ENCODE measurements around the gene VAV2.
A peak's percentile ranks its signal among the peaks of the same experiment; 100 is the strongest.

- TF ChIP-seq CTCF (IDR thresholded peaks at IDR 0.05; ENCODE audit: low read depth, low read length, missing input control), result peak; percentile 47
- no peak for TF ChIP-seq SP1 (IDR thresholded peaks at IDR 0.05)
These were observed 265.5 kb downstream of the VAV2 start for GRCh38 chr9:133726401-133727276.
